Colon (tissue), 2 donors: Measurements from ENCODE around the gene HBE1.
"Not testable (repeated sequence)": the region's sequence is repeated elsewhere in the genome, so short reads cannot be mapped to it uniquely, and the experiment has no call there.

Experiments used
- FAIRE-seq: peaks from 2 replicates; lab custom pipeline; 2012; peaks lifted over from hg19 to GRCh38; lab: Jason Lieb, UNC
- donor health status: control.
- donor health status: control.

The HBE1 gene

DNA sequence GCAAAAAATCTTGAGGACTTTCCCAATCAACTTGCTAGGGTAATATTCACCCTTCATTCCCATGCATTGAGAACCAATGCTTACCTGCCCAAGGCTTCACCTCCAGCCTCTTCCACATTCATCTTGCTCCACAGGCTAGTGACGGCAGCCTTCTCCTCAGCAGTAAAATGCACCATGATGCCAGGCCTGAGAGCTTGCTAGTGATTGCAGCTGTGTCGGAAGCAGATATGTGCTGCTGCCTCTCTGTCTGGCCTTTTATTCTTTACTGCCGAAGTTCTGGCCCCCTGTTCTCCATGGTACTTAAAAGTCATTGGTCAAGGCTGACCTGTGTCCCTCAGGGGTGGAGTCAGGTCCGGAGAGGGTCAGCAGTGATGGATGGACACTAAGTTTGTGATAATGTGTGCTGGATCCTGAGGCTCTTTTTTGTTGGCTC is at the start of gene HBE1:
Gene HBE1 (minus strand): TSS at position 231 of the 433 bp plus-strand sequence. CDS start 55 bp downstream, at position 176.
- no peak for FAIRE-seq

DNA sequence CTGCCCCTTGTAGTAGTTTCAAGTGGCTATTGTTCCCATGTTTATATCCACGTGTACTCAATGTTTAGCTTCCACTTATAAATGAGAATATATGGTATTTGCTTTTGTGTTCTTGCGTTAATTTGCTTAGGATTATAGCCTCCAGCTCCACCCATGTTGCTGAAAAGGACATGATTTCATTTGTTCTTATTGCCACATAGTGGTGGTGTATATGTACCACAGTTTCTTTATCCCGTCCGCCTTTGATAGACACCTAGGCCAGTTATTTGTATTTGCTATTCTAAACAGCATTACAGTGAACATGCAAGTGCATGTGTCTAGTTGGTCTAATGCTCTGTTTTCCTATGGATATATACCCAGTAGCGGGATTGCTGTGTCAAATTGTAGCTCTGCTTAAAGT is 47.5 kb upstream of the HBE1 start:
- FAIRE-seq: no peak

DNA sequence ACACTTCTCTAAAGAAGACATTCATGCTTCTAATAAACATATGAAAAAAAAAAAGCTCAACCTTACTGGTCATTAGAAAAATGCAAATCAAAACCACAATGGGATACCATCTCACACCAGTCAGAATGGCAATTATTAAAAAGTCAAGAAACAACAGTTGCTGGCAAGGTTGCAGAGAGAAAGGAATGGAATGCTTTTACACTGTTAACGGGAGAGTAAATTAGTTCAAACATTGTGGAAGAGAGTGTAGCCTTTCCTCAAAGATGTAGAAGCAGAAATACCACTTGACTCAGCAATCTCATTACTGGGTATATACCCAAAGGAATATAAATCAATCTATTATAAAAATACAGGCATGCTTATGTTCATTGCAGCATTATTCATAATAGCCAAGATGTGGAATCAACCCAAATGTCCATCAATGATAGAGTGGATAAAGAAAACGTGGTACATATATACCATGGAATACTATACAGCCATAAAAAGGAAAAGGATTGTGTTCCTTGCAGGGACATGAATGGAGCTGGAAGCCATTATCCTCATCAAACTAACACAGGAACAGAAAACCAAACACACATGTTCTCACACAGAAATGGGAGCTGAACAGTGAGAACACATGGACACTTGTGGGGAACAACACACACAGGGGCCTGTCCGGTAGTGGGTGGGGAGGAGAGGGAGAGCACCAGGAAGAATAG is 43.7 kb upstream of the HBE1 start:
- not testable (repeated sequence) for FAIRE-seq

DNA sequence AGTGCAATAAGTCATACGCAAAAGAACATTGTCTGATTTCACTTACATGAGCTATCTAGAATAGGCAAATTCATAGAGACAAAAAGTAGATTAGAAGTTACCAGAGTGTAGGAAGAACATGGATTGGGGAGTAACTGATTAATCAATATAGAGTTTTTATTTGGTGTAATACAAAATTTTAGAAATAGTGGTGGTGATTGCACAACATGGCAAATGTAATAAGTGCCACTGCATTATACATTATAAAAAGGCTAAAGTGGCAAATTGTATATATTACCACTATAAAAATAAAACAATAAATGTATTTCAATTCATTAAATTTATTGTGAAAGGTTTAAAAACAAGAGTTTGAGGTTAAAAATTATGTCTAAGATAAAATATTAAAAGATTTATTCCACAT is 40.7 kb upstream of the HBE1 start:
- no peak for FAIRE-seq

DNA sequence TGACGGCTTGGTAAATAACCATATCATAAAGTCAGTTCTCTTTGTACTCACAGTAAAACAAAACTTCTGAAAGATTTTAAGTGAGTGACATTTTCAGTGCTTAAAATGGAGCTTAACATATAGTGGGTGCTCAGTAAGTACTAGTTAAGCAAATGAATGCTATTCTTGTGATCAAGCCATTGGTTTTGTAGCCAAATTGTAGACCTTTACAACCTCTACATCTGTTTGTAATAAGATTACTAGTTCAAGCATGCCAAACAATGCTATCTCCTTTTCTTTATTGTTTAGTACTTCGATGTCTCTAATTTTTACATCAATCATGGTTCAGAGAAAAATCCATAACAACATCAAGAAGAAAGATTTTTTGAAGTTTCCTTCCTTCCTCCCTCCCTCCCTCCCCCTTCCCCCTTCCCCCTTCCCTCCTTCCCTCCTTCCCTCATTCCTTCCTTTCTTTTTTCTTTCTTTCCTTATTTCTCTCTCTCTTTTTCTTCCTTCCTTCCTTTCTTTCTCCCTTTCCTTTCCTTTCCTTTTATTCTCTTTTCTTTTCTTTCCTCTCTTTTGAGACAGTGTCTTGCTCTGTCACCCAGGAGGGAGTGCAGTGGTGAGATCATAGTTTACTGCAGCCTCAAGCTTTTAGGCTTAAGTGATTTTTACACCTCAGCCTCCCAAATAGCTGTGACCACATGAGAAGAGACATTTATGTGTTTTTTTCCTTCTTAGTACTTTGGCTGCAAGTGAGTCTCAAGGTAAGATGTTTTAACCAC is 37.7 kb upstream of the HBE1 start:
- no peak for FAIRE-seq

DNA sequence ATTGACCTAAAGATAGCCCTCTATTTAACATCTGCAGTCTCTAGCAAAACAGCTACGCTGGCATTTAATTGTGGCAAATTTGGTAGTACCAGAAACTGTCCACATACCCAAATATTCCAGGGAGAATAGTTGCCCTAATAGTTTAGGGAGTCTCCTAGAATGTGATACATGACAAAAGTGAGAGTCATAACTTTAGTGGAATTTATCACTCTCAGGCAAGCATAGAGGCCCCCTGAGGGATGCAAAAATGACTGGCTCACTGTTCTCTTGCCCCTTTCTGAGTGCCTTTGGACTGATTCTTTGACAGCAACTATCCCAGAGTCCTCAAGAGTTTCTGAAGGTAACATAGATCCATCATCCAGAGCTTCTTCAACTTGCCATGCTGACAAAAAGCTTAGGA is 34.3 kb upstream of the HBE1 start:
- no peak for FAIRE-seq

DNA sequence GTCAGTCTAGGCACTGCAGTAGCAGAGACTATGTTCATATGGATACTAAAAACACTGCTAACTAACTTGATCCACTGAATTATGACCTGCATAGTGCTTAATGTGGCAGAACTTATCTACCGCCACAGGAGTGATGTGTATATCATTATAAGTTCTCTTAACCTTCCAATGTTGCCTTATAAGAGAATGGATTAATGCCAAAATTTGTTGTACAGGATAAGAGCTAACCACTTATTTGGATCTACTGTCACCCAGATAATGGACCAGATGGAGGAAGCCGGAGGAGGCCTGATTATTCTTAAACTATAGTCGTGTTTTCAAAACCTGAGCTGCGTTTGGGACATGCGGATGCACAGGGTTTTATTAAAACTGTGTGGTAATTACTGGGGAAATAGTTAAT is 33.9 kb upstream of the HBE1 start:
- no peak for FAIRE-seq

DNA sequence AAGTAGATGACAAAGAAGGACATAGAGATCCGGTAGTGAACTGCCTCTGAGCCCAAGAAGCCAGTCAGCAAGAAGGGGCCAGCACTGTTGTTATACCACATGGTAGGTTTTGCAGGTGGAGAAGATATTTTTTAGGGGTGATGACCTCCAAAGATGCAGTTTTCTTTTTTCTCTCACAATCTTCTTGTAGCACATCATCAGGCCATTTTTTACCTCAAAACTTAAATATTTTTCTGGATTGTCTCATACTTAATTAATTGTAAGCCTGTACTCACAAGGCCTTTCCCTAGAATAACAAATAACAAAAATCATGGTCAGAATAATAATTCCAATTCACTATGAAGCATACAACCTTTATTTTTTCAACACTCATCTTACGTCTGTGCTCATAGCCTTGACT is 32.1 kb upstream of the HBE1 start, which contains the start of gene OR51B4:
Gene OR51B4 (minus strand): TSS at position 101 of the 400 bp plus-strand sequence. CDS start 0 bp downstream, at position 101.
- no peak for FAIRE-seq

DNA sequence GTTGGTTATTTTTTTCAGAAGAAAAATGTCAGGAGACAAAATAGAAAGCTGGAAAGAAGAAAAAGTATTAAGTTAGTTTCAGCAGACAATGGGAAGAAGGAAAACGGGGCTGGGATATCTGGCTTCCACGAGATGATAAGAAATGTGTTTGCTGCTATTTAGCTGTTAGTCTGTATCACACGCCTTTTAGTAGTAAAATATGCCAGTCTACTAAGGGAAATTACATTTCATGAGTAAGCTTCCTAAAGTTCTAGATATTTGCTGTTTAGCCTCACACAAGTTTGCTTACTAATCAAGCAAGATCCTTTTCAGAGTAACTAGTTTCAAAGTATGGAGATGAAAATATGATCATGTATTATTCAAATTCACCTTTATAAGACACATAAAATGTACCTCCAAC is 30.5 kb upstream of the HBE1 start:
- no peak for FAIRE-seq

DNA sequence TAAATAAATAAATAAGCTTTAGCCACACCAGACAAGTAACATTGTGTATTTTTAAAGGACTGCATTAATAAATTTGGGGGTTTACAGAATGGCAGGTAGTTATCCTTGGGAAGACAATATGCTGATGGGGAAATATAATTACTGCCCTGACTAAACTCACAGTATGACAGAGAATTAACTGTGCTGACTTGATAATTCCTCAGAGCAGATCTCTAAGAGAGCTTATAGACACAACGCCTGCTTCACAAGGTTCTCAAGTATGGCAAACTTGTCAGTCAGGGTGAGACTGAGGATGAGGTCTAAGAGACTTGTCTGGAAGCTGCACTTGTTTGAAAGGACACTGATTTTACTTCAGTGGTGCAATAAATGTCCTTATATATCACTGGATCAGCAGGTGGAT is 28.7 kb upstream of the HBE1 start:
- FAIRE-seq: no peak

DNA sequence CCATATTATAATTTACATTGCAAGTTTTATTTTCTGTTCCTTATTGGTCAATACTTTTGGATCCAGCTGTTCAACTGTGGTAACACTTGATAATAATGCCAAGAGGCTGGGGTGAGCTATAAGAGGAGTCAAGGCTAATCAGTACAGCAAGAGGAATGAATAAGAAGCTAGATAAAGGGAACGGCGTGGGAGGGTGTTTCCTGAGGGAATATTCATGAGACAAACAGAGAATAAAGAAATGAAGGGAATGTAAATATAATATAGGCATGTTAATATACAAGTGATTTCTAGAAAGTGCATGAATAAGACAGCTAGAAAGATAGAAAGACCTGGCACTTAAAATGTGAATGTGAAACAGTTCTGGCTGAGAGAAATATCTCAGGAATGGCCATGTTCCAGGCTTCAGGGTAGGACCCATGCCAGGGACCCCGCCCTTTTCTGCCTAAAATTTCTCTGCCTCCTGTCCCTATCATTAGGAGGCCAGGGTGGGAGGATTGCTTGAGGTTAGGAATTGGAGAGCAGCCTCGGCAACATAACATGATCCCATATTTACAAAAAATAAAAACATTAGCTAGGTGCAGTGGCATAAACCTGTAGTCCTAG is 28.1 kb upstream of the HBE1 start:
- no peak for FAIRE-seq

DNA sequence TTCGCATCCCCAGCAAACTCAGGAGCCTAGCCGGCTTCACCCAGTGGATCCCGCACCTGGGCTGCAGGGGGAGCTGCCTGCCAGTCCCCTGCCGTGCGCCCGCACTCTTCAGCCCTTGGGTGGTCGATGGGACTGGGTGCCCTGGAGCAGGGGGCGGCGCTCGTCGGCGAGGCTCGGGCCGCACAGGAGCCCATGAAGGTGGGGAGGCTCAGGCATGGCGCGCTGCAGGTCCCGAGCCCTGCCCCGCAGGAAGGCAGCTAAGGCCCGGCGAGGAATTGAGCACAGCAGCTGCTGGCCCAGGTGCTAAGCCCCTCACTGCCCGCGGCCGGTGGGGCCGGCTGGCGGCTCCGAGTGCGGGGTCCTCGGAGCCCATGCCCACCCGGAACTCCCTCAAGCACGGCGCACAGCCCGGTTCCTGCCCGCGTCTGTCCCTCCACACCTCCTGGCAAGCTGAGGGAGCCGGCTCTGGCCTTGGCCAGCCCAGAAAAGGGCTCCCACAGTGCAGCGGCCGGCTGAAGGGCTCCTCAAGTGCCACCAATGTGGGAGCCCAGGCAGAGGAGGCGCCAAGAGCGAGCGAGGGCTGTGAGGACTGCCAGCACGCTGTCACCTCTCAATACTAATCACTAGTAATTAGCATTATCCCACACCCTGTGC is 24.7 kb upstream of the HBE1 start:
- not testable (repeated sequence) for FAIRE-seq

DNA sequence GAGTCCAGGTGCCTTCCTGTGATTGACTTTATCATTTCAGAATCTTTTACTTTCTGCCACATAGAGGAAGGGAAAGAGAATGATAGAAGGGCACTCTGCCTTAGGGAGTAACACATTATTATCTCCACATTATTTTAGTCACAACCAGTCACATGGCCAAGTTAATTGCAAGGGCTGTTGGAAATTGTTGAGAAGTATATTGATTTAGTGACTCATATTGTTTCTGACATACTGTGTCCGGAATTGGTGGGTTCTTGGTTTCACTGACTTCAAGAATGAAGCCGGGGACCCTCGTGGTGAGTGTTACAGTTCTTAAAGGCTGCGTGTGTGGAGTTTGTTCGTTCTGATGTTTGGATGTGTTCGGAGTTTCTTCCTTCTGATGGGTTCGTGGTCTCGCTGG is 23.3 kb upstream of the HBE1 start:
- no peak for FAIRE-seq

DNA sequence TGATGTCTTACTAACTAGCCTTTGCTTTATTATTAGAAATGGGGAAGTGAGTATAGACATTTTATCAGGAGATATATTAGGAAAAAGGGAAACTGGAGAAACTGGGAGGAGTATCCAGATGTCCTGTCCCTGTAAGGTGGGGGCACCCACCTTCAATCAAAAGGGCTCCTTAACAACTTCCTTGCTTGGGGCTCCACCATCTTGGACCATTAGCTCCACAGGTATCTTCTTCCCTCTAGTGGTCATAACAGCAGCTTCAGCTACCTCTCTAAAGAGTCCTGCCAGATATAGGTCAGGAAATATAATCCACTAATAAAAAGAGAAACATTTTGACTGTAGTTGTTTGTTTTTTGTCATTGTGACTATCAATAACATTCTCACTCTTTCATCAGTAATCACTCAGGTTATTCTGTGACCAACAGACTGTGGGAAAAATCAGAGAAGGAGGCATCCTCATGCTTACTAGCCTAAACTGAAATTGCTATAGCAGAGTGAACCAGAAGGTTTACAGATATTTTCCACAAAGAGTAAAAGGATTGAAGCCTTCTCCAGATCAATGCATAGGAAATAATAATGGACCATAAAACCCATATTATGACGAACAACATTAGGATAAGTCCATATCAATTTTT is 21.6 kb upstream of the HBE1 start:
- FAIRE-seq: no peak

DNA sequence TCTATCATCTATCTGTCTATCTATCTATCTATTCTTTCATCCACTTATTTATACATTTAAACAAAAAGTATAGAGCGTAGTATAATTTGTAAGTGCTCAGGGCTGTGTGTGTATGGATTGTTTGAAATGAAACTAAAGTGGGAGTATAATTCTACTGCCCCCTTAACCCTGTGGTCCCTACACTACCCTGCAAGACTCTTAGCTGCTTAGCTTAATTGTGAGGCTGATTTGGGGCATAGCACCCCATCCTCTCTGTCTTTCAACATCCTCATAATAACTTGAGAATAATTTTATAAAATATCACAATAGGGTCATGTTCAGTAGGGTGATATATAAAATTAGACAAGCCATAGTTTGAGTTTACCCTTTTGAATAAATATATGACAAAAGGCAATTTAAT is 20.4 kb upstream of the HBE1 start:
- FAIRE-seq: no peak

DNA sequence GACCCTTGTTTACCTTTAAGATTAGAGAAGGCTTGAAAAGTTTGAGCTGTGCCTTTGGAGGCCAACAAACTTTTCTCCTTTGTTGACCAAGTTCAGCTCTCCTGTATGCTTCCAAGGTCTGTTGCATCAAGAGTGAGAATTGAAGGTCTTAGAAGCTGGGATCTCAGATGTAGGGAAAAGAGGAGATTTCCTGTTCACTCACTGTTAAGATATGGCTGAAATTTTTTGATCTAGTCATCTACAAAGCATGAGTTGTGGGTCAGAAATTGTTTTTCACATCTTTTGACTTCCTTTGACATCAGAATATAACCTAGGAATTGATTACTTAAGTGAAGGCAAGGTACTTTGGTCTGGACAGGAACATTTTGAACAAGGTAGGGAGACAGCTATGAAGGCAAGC is 20.0 kb upstream of the HBE1 start:
- FAIRE-seq: no peak

DNA sequence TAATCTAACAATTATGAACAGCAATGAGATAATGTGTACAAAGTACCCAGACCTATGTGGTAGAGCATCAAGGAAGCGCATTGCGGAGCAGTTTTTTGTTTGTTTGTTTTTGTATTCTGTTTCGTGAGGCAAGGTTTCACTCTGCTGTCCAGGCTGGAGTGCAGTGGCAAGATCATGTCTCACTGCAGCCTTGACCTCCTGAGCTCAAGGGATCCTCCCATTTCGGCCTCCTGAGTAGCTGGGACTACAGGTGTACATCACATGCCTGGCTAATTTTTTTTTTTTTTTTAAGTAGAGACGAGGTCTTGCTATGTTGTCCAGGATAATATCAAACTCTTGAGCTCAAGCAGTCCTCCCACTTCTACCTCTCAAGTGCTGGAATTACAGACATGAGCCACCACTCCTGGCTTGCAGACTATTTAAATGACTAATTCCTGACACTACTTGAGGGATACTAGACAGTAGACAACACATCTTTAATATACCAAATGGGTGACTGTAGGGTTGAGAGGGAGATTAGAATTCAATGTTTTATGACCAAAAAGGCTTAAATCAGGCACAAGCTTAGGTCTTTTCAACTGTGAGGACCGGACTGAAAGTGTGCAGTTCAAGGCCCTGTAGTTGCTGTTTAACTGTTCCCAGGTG is 19.3 kb upstream of the HBE1 start:
- FAIRE-seq: no peak

DNA sequence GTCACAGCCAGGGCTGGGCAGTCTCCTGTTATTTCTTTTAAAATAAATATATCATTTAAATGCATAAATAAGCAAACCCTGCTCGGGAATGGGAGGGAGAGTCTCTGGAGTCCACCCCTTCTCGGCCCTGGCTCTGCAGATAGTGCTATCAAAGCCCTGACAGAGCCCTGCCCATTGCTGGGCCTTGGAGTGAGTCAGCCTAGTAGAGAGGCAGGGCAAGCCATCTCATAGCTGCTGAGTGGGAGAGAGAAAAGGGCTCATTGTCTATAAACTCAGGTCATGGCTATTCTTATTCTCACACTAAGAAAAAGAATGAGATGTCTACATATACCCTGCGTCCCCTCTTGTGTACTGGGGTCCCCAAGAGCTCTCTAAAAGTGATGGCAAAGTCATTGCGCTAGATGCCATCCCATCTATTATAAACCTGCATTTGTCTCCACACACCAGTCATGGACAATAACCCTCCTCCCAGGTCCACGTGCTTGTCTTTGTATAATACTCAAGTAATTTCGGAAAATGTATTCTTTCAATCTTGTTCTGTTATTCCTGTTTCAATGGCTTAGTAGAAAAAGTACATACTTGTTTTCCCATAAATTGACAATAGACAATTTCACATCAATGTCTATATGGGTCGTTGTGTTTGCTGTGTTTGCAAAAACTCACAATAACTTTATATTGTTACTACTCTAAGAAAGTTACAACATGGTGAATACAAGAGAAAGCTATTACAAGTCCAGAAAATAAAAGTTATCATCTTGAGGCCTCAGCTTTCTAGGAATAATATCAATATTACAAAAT is 18.6 kb upstream of the HBE1 start:
- FAIRE-seq: no peak

DNA sequence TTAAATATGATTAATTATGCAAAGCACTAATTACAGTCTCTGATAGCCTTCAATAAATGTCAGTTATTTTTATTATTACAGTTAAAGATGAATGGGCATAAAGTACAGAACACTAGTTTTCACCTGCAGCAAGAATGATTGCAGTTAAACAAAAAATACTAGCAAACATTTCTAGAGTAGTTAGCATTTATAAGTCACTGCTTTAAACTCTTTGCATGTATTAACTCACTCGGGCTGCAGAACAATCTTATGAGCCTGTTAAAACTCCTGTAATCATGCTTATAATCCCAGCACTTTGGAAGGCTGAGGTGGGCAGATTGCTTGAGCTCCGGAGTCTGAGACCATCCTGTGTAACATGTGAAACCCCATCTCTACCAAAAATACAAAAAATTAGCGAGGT is 17.2 kb upstream of the HBE1 start:
- no peak for FAIRE-seq

DNA sequence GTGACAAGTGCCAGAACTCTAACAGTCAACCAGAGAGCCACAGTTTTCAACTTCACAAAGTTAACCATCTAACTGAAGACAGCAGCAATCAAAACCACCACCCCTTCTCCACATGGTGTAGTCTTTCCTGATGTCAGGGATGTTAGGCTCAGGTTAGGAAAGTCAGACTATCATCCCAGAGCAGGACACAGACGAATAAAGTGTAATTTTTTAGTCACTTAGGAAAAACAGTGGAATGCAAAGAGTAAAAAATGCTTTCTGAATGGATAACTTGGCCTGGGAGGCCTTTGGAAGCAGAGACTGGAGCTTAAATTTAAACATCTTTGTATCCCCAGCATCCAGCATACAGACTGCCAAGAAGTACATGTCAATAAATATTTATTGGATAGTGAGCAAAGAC is 16.6 kb upstream of the HBE1 start:
- FAIRE-seq: no peak
